ENCODE data around the gene DHRS2.
"Not testable (repeated sequence)": the region's sequence is repeated elsewhere in the genome, so short reads cannot be mapped to it uniquely, and the experiment has no call there.

DNA sequence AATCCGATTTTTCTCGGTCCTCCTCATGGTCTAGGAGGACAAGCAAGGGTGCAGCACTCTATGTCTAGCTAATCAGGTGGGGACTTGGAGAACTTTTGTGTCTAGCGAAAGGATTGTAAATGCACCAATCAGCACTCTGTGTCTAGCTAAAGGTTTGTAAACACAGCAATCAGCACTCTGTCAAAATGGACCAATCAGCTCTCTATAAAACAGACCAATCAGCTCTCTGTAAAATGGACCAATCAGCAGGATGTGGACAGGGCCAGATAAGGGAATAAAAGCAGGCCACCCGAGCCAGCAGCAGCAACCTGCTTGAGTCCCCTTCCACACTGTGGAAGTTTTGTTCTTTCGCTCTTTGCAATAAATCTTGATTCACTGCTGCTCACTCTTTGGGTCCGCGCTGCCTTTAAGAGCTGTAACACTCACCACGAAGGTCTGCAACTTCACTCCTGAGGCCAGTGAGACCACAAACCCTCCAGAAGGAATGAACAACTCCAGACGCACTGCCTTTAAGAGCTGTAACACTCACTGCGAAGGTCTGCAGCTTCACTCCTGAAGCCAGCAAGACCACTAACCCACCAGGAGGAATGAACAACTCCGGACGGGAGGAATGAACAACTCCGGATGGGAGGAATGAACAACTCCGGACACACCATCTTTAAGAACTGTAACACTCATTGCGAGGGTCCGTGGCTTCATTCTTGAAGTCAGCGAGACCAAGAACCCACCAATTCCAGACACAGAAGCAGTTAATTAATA is 1.7 kb downstream of the DHRS2 start:
- TF ChIP-seq, protein P1, sequence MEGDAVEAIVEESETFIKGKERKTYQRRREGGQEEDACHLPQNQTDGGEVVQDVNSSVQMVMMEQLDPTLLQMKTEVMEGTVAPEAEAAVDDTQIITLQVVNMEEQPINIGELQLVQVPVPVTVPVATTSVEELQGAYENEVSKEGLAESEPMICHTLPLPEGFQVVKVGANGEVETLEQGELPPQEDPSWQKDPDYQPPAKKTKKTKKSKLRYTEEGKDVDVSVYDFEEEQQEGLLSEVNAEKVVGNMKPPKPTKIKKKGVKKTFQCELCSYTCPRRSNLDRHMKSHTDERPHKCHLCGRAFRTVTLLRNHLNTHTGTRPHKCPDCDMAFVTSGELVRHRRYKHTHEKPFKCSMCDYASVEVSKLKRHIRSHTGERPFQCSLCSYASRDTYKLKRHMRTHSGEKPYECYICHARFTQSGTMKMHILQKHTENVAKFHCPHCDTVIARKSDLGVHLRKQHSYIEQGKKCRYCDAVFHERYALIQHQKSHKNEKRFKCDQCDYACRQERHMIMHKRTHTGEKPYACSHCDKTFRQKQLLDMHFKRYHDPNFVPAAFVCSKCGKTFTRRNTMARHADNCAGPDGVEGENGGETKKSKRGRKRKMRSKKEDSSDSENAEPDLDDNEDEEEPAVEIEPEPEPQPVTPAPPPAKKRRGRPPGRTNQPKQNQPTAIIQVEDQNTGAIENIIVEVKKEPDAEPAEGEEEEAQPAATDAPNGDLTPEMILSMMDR (IDR thresholded peaks at IDR 0.05): not testable (repeated sequence)
- not testable (repeated sequence) for TF ChIP-seq POLR2A (IDR thresholded peaks at IDR 0.05)

Measured in right lobe of liver (tissue), 4 donors.